H1 (cell line): ENCODE results near the gene ECE2. TPM values are rescaled to one million over a fixed set of nuclear protein-coding genes. Genes with fewer than 3 reads are reported as not detected.

Source experiments
- SIX5 ChIP-seq: IDR thresholded peaks from 2 replicates; pipeline ENCODE4 v1.6.1; 2011; ENCODE audit warnings: mild to moderate bottlenecking, low read depth, low read length
- polyA plus RNA-seq, 7 experiments: library from polyadenylated mRNA; depleted of rRNA in 3 of 7; stranded (reverse) in 5 of 7; unstranded in 2 of 7; fragments of >200 nt in 5 of 7; fragments of 200-250 nt in 2 of 7; gene quantifications; 1 replicate in 5 of 7; 2 replicates in 1 of 7; 4 replicates in 1 of 7; pipeline versions ENCODE4 v1.2.1 to v1.2.3, GENCODE V29; 2011 to 2013; ENCODE audit warnings: missing spikeins in 2 of 7, mixed read lengths in 2 of 7
- total RNA-seq: library from RNA; stranded (reverse); fragmentation: NEBNext Ultra II Directional; extraction: Animal tissue kit (Norgen Biotek cat#: 25700); gene quantifications from 2 replicates; pipeline ENCODE4 v1.2.1, GENCODE V29; 2021

Gene ECE2
- total and polyA plus RNA-seq, 2 of the 8 experiments (the other 6 are each of a cell fraction or from before 2014, with no cell fraction given) = 0.44 to 0.86 TPM

- TF ChIP-seq SIX5 = no peak
Measured at GRCh38 chr3:184231671-184232070, 44.2 kb upstream of the ECE2 start (continued).
